Occipital lobe (tissue), 2 donors: ENCODE measurements around the gene PIK3CA. TPM values are rescaled to one million over a fixed set of nuclear protein-coding genes. Genes with fewer than 3 reads are reported as not detected.
A peak's percentile ranks its signal among the peaks of the same experiment; 100 is the strongest.
"Not testable (repeated sequence)": the region's sequence is repeated elsewhere in the genome, so short reads cannot be mapped to it uniquely, and the experiment has no call there.

Experiments
- DNase-seq: peaks from one replicate; lab custom pipeline; 2025; lab: John Stamatoyannopoulos, UW
- total RNA-seq: library from RNA; depleted of rRNA; stranded (reverse); fragments of >200 nt; gene quantifications from one replicate; pipeline ENCODE4 v1.2.3, GENCODE V29; 2014

PIK3CA gene
- total RNA-seq, 1 donor from 2014 or later: 90.2 TPM

DNA sequence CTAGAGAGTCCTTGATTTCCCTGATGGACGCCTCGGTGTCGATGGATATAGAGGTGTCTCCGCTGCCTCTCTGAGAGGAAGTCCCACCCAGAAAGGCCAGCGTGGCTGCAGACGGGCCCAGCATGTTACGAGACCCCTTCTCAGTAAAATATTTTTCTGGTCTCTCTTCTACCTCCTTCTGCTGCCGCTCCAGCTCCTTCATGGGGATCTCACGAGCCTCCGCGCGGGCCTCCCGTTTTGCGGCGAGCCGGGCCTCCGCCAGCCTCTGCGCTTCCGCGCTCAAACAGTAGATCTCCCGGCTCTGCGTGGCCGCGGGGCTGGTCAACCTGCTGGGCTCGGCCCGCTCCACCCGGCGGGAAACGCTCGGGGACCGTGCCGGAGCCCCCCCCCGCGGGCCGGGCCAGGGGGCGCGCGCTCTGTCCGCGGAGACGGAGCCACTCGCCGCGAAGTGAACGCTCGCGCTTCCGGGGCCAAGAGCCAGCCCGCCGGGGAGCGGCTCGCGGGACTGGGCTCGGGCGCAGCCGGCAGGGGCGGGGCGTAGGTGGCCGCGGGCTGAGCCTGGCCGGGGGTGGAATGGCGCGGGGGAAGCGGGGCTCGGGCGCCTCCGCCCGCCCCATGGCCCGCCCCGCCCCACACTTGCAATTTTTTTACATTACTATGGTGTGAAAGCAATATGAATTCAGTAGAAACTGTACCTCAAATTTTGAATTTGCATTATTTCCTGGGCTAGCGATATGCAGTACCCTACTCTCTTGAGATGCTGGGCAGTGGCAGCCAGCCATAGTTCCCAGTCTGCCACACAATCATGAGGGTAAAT lies 113.0 kb downstream of the PIK3CA start:
- peak; percentile 26 for DNase-seq

GRCh38 chr3:179263134-179263533 lies 115.0 kb downstream of the PIK3CA start:
- no peak for DNase-seq

DNA sequence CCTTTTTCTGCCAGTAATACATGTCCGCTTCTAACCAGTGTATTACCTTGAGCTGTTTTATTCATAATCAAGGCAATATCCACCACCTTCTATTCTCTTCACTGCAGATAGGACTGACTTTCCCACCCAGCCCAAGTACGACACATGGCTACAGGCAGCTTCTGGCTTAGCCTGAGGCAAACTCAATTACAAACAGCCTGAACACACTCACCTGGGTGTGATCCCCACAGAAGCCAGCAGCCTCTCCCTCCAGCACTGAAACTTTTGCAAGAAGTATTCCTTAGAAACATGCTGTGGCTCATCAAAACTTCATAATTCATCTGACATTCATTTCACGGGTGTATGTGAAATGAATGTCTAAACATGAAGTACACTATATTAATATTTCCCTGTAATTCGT lies 116.3 kb downstream of the PIK3CA start:
- no peak for DNase-seq

- DNase-seq: no peak
Observed at GRCh38 chr3:179265092-179265491, 116.9 kb downstream of the PIK3CA start.

DNA sequence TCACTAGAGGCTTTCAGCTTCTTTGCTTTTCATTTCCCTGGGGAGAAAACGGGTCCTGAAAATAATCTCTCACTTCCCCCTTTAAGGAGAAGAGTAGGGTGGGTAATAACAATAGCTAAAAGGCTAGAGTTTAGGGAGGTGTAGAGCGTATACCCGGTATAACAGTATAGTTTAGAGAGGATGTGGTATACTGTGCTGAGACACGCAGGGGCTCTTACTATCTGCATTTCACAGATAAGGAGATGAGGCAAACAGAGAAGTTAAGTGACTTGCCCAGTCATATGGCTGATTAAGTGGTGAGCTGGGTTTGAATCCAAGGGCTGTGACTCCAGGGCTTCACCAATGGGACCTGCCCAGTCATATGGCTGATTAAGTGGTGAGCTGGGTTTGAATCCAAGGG lies 117.7 kb downstream of the PIK3CA start:
- DNase-seq: no peak

DNA sequence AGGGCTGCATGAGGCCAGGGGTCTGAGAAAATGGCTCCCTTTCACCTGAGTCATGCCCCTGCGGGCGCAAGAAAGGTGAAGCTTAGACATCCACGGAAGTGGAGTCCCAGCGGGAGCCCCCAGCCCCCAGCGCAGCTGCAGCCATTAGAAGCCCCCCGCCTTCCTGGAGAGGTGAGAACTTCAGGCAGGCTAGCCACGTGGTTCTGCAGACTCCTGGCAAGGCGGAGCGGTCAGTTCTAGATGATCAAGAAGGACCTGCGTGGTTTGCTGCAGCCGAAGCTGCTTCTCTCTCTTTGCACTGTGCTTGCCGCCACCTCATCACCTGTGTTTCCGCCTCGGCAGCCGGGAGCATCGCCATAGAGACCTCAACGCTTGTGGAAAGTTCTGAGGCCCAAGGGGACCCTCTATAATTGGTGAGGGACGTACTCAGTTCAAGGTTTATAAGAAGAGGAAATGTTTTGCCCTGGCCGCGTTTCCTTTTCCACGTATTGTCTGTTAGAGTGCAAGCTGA lies 118.6 kb downstream of the PIK3CA start:
- no peak for DNase-seq

DNA sequence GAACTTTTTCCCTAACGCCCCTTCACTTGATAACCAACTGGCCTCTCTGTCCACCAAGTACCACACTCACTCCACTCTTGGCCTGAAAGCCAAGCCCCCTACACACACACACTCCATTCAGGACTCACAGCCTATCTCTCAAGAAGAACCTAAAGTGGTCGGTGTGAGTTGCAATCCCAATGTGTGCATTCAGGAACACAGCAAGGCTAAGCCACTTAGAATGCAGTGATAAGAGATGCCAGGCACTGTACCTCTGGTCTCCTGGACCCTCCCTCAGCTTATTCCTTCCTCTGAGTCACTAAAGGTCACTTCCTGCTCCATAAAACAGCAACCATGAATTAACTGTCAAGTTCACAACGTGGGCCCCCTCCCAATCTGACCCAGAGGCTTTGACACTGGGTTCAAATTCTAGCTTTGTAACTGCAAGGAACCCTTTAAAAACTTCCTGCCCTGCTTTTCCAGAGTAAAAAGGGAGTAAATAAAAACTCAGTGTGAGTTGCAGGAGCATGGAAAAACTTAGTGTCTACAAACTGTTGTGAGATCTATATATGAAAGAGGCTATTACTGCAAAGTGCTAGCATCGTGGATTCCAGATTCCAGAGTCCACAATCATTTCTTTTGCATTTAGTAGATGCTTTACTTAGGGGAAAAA lies 120.4 kb downstream of the PIK3CA start:
- no peak for DNase-seq

GRCh38 chr3:179269152-179269707 lies 121.1 kb downstream of the PIK3CA start:
- no peak for DNase-seq

- no peak for DNase-seq
Observed at GRCh38 chr3:179272385-179272784, 124.2 kb downstream of the PIK3CA start.

GRCh38 chr3:179274434-179274833 lies 126.3 kb downstream of the PIK3CA start:
- not testable (repeated sequence) for DNase-seq

DNA sequence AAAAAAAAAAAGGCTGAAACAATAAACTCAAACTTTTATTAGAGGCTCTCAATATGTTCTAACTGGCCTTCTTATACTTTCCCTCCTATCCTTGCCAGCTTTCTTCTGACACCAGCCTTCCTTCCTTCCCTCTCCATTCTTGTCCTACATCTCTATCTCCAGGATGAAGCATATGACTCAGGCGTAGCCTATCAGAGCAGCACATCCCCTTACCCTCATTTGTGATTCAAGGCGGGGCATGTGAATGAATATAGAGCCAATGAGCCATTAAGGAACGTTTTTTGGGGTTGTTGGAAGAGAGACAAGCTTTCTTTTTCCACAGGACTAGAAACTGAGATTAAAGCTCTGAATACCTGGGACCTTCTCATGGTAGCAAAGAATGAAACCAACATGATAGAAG lies 127.8 kb downstream of the PIK3CA start:
- DNase-seq: no peak

DNA sequence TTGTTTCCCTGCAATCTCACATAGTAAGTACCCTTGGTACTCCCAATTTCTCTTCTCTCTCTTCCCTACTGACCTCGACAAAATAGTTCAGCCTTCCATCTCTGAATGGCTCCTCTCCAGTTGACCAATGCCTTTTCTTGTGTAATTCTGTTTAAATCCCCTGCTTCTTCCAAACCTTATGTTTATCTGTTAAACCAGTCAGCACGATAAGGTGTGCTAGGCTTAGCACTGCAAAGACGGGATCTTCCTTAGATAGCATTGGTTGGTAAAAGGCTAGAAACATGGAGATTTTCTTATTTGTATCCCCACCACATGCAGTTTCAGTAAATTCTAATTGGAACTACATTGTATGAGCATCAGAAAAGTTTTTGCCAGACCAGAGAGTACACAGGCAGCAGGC lies 128.6 kb downstream of the PIK3CA start:
- DNase-seq: no peak

DNA sequence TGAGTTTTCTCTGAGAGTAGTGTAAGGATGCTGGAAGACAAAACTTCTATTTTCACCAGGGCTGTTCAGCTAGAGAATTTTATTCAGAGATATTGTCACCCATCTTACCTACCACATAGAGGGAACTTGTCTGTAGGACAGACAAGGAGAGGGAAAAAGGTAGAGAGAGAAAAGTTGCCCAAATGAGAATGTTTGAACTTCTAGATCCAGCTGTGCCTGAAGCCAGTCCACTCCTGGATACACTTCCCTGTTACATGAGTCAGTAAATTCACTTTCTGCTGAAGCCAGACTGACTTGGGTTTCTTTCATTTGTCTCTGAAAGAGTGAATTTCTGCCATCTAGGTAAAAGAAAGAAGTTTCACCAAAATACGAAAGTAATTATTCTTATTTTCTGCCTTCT lies 130.0 kb downstream of the PIK3CA start:
- DNase-seq: no peak

GRCh38 chr3:179278932-179279693 lies 131.0 kb downstream of the PIK3CA start:
- DNase-seq: no peak

- no peak for DNase-seq
Observed at GRCh38 chr3:179279837-179280236, 131.7 kb downstream of the PIK3CA start.

DNA sequence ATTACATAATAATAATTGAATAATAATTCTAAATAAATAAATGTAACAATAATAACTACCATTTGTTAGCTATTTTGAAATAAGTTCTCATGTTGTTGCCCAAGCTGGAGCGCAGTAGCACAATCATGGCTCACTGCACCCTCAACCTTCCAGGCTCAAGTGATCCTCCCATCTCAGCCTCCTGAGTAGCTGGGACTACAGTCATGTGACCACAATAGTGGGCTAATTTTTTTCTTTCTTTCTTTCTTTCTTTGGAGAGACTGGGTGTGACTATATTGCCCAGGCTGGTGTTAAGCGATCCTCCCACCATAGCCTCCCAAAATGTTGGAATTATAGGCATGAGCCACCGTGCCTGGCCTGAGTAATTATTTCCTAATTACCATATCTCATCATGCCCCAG lies 133.7 kb downstream of the PIK3CA start:
- no peak for DNase-seq

- no peak for DNase-seq
Observed at GRCh38 chr3:179286331-179286730, 138.2 kb downstream of the PIK3CA start.

DNA sequence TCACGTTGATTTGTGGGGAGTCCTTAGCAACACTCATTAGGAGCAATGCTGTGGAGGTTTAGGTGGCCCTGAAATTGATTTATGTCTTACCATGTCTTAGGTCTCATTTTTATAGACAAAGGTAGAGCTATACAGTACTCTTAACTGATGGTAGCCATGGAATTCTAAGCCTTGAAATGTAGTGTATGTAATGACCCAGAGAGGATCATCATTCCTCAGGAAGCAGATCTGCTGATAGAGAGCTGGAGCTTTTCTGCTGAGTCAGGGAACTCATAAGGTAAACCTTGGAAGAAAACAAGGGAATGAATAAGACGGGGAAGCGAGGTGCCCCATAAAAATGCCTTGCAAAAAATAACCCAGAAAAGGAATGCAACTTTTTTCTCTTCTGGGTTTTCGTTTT lies 140.7 kb downstream of the PIK3CA start:
- no peak for DNase-seq

- DNase-seq: no peak
Observed at GRCh38 chr3:179289295-179289694, 141.1 kb downstream of the PIK3CA start.
